Endothelial cell of umbilical vein (primary cell): ENCODE measurements around the gene SLAMF1. TPM values are rescaled to one million over a fixed set of nuclear protein-coding genes. Genes with fewer than 3 reads are reported as not detected.

Source experiments
- BruUV-seq: library from RNA; stranded (reverse); fragments of 400-500 nt; replicated peaks from 2 replicates; lab custom pipeline; 2021; lab: Mats Ljungman, UMichigan
- CTCF ChIA-PET: fragments of 300-600, 350-600 bp; sonication (Branson Sonifier 250); formaldehyde crosslinking; loops from one replicate; lab custom pipeline; 2021; ENCODE audit warnings: antibody characterized with exemption, inconsistent platforms; lab: Charles Lee
- POLR2A ChIA-PET: fragments of 300-600, 350-600 bp; sonication (Branson Sonifier 250); formaldehyde crosslinking; loops from one replicate; lab custom pipeline; 2021; ENCODE audit warnings: antibody characterized with exemption, inconsistent platforms; lab: Charles Lee
- DNase-seq: peaks from one replicate; pipeline ENCODE4 v3.0.0-alpha.2; 2011; ENCODE audit warnings: low read depth, low spot score
- FAIRE-seq: peaks from 2 replicates; lab custom pipeline; 2011; peaks lifted over from hg19 to GRCh38; lab: Jason Lieb, UNC
- H2AFZ ChIP-seq: 2 replicates; pipeline ENCODE4 v1.6.0; 2012; ENCODE audit warnings: low read depth, low read length, control low read depth, inconsistent platforms
- H3K27ac ChIP-seq: 2 replicates; pipeline ENCODE4 v1.5.1; 2011; ENCODE audit warnings: low read depth, mild to moderate bottlenecking, control low read depth, low read length, moderate library complexity; ENCODE audit not compliant: insufficient read depth
- H3K27me3 ChIP-seq, 2 experiments: 2 replicates each; pipeline versions ENCODE4 v1.6.0 to v1.6.1; 2011; ENCODE audit warnings: low read length in 2 of 2, mixed read lengths in 1 of 2; ENCODE audit not compliant: control insufficient read depth in 2 of 2, insufficient read depth in 2 of 2
- H3K36me3 ChIP-seq, 2 experiments: 2 replicates in 1 of 2; 3 replicates in 1 of 2; pipeline ENCODE4 v1.5.1; 2011; ENCODE audit warnings: low read length in 2 of 2, mild to moderate bottlenecking in 1 of 2, moderate library complexity in 1 of 2; ENCODE audit not compliant: control insufficient read depth in 2 of 2, insufficient read depth in 2 of 2; ENCODE audit errors: extremely low read depth in 1 of 2
- H3K4me1 ChIP-seq: 3 replicates; pipeline ENCODE4 v1.5.1; 2011; ENCODE audit warnings: mild to moderate bottlenecking, low read length; ENCODE audit not compliant: control insufficient read depth, insufficient read depth; ENCODE audit errors: extremely low read depth
- H3K4me2 ChIP-seq: 2 replicates; pipeline ENCODE4 v1.6.1; 2011; ENCODE audit warnings: low read length, control low read depth, mixed read lengths; ENCODE audit not compliant: insufficient read depth
- H3K4me3 ChIP-seq, 3 experiments: fragments of 200-600 bp in 1 of 3; sonication (generic), shearing (Covaris generic) in 1 of 3; replicated peaks in 1 of 3; 2 replicates each; pipeline ENCODE4 v1.5.1; 2011 to 2016; ENCODE audit warnings: control low read depth in 3 of 3, low read length in 3 of 3, mild to moderate bottlenecking in 2 of 3, inconsistent platforms in 1 of 3, low read depth in 1 of 3, moderate library complexity in 1 of 3; ENCODE audit not compliant: insufficient read depth in 1 of 3
- H3K79me2 ChIP-seq: 2 replicates; pipeline ENCODE4 v1.6.0; 2012; ENCODE audit warnings: low read length, inconsistent platforms; ENCODE audit not compliant: control insufficient read depth, insufficient read depth
- H3K9ac ChIP-seq: replicated peaks from 2 replicates; pipeline ENCODE3; 2011; ENCODE audit warnings: low read length, control low read depth; ENCODE audit not compliant: insufficient read depth; ENCODE audit errors: extremely low read depth
- H3K9me1 ChIP-seq: replicated peaks from 3 replicates; pipeline ENCODE4 v1.6.0; 2011; ENCODE audit warnings: mild to moderate bottlenecking, low read length; ENCODE audit not compliant: control insufficient read depth, insufficient read depth; ENCODE audit errors: extremely low read depth
- H3K9me3 ChIP-seq: replicated peaks from 2 replicates; pipeline ENCODE4 v1.5.1; 2012; ENCODE audit warnings: low read length, inconsistent platforms; ENCODE audit not compliant: control insufficient read depth, insufficient read depth
- H4K20me1 ChIP-seq: replicated peaks from 2 replicates; pipeline ENCODE3; 2011; ENCODE audit warnings: mild to moderate bottlenecking, low read length; ENCODE audit not compliant: control insufficient read depth, insufficient read depth; ENCODE audit errors: extremely low read depth
- EZH2 ChIP-seq: IDR thresholded peaks from 2 replicates; pipeline ENCODE4 v1.6.1; 2012; ENCODE audit warnings: borderline replicate concordance, low read depth, mild to moderate bottlenecking, moderate library complexity, low read length, inconsistent platforms; ENCODE audit not compliant: severe bottlenecking
- FOS ChIP-seq: IDR thresholded peaks from 2 replicates; pipeline ENCODE4 v1.6.1; 2011; ENCODE audit warnings: mild to moderate bottlenecking, low read length, moderate library complexity, borderline replicate concordance; ENCODE audit not compliant: insufficient read depth
- GATA2 ChIP-seq: IDR thresholded peaks from 2 replicates; pipeline ENCODE4 v1.7.0; 2011; ENCODE audit warnings: low read depth, mild to moderate bottlenecking, moderate library complexity, mixed read lengths, low read length; ENCODE audit not compliant: insufficient read length, insufficient read depth
- JUN ChIP-seq: IDR thresholded peaks from 2 replicates; pipeline ENCODE4 v1.6.1; 2011; ENCODE audit warnings: borderline replicate concordance, low read depth; ENCODE audit not compliant: insufficient read length, insufficient read depth
- MYC ChIP-seq: IDR thresholded peaks from one replicate; pipeline ENCODE4 v1.6.1; 2011; ENCODE audit warnings: mild to moderate bottlenecking, low read depth, low read length
- POLR2A ChIP-seq: IDR thresholded peaks from 2 replicates; pipeline ENCODE4 v1.6.1; 2012; ENCODE audit warnings: low read depth, mild to moderate bottlenecking, control low read depth, low read length
- POLR2AphosphoS5 ChIP-seq: IDR thresholded peaks from 2 replicates; pipeline ENCODE4 v1.6.1; 2012; ENCODE audit warnings: low read depth, mild to moderate bottlenecking, control low read depth, low read length, moderate library complexity; ENCODE audit not compliant: insufficient read depth
- dilution Hi-C: fragments of 300-500 bp; cut with MboI; formaldehyde crosslinking; loops from one replicate; pipeline ENCODE4 v1.15.0; 2019; ENCODE audit warnings: low sequenced_read_pairs; ENCODE audit not compliant: extremely low pct_ligation_motif_present
- intact Hi-C: fragments of 100-400 bp; cut with micrococcal nuclease; formaldehyde crosslinking; loops from one replicate; pipeline ENCODE4 v1.10.0; 2022
- polyA plus RNA-seq, 4 experiments: library from polyadenylated mRNA; depleted of rRNA in 3 of 4; stranded (reverse) in 3 of 4; unstranded in 1 of 4; fragments of >200 nt; gene quantifications; 2 replicates each; pipeline versions ENCODE4 v1.2.1 to v1.2.3, GENCODE V29; 2011 to 2012; ENCODE audit warnings: missing spikeins in 1 of 4
- total RNA-seq: library from RNA; stranded (reverse); gene quantifications from 2 replicates; pipeline ENCODE4 v1.2.3, GENCODE V29; 2021
- TF ChIP-seq, protein P1 (sequence below): IDR thresholded peaks from 2 replicates; pipeline ENCODE4 v1.6.1; 2011; ENCODE audit not compliant: insufficient read depth, insufficient read length
- TF ChIP-seq, protein P2 (sequence below), 2 donors: IDR thresholded peaks; 1 replicate in 1 of 2; 2 replicates in 1 of 2; pipeline ENCODE4 v1.5.1; 2011; ENCODE audit warnings: low read length in 2 of 2, mild to moderate bottlenecking in 2 of 2, moderate library complexity in 2 of 2, control low read depth in 1 of 2, inconsistent platforms in 1 of 2, low read depth in 1 of 2; ENCODE audit not compliant: insufficient read depth in 1 of 2; ENCODE audit errors: extremely low read depth in 1 of 2

Gene SLAMF1
- total and polyA plus RNA-seq, 2 donors (not counting 3 experiments of a cell fraction or from before 2014, with no cell fraction given), result not detected

DNA sequence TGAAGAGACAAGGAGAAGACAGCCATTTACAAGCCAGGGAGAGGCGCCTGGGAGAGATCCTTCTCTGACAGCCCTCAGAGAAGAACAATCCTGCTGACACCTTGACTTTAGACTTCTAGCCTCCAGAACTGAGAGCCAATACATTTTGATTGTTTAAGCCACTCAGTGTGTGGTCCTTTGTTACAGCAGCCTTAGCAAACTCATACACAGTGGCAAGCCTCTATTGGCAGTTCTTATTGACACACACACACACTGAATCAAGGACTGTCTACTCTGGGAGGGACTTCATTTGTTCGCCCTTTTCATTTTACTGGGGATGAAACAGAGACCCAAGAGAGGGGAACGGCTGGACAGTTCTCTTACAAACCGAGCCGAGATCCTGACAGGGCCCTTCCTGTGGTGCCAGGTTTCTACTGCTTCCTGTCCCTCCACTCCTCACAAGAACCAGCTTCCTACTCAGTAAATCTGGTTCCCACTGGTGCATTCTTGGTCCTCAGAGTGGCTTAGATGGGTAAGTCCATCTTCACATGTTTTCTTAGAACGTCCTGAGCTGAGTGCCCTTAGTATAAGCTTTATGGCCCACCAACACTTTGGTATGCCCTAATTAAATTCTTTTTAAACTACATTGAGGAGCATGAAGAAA lies 14.7 kb downstream of the SLAMF1 start:
- Histone ChIP-seq H2AFZ (no peak overlapping the region), H3K4me1 (no peaks in the 10 kb centered on the region), H4K20me1 (no peaks in the 10 kb centered on the region), H3K36me3 (no peaks in the 10 kb centered on the region), H3K4me3 (no peak overlapping the region), H3K79me2 (no peaks in the 10 kb centered on the region), H3K9me3 (no peaks in the 10 kb centered on the region), H3K27ac (no peak overlapping the region), H3K27me3 (no peaks in the 10 kb centered on the region), H3K9me1 (no peaks in the 10 kb centered on the region), H3K4me2 (no peak overlapping the region), H3K9ac (no peak overlapping the region)
- ChIA-PET CTCF (interaction anchor here (0.9 kb wide), 1 partner anchor 43 kb away, joined by 3 read pairs; no protein-coding TSS in a partner anchor), POLR2A (no interaction called here)
- FAIRE-seq, result no peak
- TF ChIP-seq, protein P1, sequence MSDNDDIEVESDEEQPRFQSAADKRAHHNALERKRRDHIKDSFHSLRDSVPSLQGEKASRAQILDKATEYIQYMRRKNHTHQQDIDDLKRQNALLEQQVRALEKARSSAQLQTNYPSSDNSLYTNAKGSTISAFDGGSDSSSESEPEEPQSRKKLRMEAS, result no peak
- TF ChIP-seq MYC (no peak), JUN (no peak), FOS (no peak), POLR2AphosphoS5 (no peak), GATA2 (no peak), EZH2 (no peak), POLR2A (no peak)
- TF ChIP-seq, protein P2, sequence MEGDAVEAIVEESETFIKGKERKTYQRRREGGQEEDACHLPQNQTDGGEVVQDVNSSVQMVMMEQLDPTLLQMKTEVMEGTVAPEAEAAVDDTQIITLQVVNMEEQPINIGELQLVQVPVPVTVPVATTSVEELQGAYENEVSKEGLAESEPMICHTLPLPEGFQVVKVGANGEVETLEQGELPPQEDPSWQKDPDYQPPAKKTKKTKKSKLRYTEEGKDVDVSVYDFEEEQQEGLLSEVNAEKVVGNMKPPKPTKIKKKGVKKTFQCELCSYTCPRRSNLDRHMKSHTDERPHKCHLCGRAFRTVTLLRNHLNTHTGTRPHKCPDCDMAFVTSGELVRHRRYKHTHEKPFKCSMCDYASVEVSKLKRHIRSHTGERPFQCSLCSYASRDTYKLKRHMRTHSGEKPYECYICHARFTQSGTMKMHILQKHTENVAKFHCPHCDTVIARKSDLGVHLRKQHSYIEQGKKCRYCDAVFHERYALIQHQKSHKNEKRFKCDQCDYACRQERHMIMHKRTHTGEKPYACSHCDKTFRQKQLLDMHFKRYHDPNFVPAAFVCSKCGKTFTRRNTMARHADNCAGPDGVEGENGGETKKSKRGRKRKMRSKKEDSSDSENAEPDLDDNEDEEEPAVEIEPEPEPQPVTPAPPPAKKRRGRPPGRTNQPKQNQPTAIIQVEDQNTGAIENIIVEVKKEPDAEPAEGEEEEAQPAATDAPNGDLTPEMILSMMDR (IDR thresholded peaks at IDR 0.05; ENCODE audit: extremely low read depth in 1 of 2, insufficient read depth in 1 of 2, low read depth in 1 of 2, low read length in 2 of 2), result no peak
- dilution Hi-C loops (no loop called here), intact Hi-C loops (no loop called here)
- no peak for DNase-seq
- BruUV-seq, result no TSS peak
